Glomerular visceral epithelial cell (primary cell): ENCODE data around the gene ZNF445.
"Not testable (repeated sequence)": the region's sequence is repeated elsewhere in the genome, so short reads cannot be mapped to it uniquely, and the experiment has no call there.

Experiments used
- DNase-seq: peaks from one replicate; pipeline ENCODE4 v3.0.0-alpha.2; 2016; ENCODE audit errors: extremely low spot score

The ZNF445 gene

GRCh38 chr3:44477312-44478030 lies at the start of gene ZNF445:
ZNF445 (minus strand) TSS chr3:44477670; CDS start chr3:44455549, 22,121 bp downstream.
- DNase-seq, result peak; percentile 76

- DNase-seq, result no peak
These were observed 47.6 kb upstream of the ZNF445 start for GRCh38 chr3:44525060-44525459.

GRCh38 chr3:44522494-44522933 lies 45.0 kb upstream of the ZNF445 start:
- no peak for DNase-seq

- no peak for DNase-seq
These were observed 44.3 kb upstream of the ZNF445 start for GRCh38 chr3:44521721-44522120.

GRCh38 chr3:44518782-44519156 lies 41.3 kb upstream of the ZNF445 start:
- no peak for DNase-seq

GRCh38 chr3:44516230-44516629 lies 38.8 kb upstream of the ZNF445 start:
- DNase-seq, result no peak

DNA sequence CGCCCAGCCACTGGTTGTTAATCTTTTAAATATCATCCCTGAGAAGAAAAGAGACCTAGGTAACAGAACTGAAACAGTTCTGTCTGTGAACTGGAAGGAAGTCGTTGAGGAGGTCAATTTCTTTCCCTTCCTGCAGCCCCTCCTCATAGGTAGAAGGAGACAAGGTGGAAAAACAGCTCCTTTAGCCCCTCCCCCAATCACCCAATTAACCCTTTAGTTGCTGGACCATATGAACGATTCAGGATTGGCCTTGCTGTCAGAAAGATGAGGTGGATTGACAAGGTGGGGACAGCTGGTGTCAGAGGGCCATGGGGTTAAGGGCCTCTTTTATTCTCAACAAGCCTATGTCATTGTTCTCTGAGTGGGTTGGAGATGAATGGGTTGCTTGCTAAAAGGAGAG lies 36.0 kb upstream of the ZNF445 start:
- no peak for DNase-seq

GRCh38 chr3:44511238-44511566 lies 33.7 kb upstream of the ZNF445 start:
- no peak for DNase-seq

- DNase-seq, result no peak
These were observed 32.5 kb upstream of the ZNF445 start for GRCh38 chr3:44510000-44510368.

GRCh38 chr3:44509393-44509921 lies 32.0 kb upstream of the ZNF445 start:
- DNase-seq, result no peak

DNA sequence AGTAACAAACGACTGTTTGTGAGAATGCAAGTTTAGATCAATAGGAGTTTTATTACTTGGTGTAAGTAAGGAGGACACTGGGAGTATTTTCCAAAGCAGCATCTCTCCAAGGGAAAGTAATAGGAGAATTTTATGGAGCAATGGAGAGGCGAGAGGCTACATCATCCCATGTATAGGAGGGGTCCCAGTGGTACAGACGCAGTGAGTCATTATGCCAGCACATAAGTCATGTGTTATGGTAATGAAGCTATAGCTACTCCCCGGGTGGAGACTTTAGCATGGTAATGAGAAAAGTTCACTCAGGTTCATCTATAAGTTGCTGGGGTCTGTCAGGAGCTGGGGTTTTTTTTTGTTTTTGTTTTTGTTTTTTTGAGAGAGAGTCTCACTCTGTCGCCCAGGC lies 29.5 kb upstream of the ZNF445 start:
- no peak for DNase-seq

DNA sequence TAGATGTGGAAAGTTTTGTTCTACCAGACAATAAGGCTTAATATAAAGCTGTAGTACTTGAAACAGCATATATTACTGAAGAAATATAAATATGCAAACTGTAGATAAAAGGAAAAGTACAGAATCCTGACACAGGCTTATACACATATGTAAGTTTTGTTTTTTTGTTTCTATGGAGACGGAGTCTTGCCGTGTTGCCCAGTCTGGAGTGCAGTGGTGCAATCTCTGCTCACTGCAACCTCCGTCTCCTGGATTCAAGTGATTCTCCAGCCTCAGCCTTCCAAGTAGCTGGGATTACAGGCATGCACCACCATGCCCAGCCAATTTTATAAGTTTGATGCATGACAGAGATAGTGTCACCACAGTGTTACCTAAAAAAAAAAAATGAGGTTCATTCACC lies 29.1 kb upstream of the ZNF445 start:
- DNase-seq, result no peak

DNA sequence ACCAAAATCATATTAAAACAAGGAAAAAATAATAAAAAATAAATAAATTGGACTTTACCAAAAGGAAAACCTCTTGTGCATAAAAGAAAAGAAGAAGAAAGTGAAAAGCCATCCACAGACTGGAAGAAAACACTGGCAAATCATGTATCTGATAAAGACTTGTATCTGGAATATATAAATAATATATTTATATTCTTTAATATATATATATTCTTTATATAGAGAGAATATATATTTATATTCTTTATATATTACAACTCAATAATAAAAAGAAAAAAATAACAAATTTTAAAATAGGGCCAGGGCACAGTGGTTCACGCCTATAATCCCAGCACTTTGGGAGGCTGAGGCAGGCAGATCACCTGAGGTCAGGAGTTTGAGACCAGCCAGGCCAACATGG lies 27.1 kb upstream of the ZNF445 start:
- DNase-seq, result no peak

DNA sequence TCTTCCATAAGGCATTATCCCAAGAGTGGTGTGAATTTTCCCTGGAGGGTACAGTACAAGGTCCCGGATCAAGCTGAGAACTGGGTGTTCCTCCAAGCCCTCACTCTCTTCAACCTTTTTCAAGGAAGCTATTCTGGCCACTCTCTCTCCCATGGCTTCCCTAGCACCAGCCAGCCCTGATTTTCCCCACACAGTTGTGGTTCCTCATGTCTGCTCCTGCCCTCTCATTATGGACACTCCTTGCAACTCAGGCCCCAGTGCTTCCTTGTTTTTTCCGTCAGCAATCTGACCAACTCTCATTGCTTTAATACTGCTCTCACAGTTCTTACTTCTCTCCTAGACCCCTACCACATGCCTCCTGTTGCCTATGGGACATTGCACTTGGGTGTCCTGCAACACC lies 25.7 kb upstream of the ZNF445 start:
- DNase-seq, result not testable (repeated sequence)

- DNase-seq, result no peak
These were observed 24.5 kb upstream of the ZNF445 start for GRCh38 chr3:44501971-44502370.

DNA sequence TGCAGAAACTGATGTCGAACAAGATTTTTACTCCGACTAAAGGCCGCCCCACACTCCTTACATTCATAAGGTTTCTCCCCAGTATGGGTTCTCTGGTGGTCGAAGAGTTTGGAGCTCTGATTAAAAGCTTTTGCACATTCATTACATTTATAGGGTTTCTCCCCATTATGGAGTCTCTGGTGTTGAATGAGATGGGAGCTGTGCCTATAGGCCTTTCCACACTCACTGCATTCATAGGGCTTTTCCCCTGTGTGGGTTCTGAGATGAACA lies 22.4 kb upstream of the ZNF445 start:
- not testable (repeated sequence) for DNase-seq

DNA sequence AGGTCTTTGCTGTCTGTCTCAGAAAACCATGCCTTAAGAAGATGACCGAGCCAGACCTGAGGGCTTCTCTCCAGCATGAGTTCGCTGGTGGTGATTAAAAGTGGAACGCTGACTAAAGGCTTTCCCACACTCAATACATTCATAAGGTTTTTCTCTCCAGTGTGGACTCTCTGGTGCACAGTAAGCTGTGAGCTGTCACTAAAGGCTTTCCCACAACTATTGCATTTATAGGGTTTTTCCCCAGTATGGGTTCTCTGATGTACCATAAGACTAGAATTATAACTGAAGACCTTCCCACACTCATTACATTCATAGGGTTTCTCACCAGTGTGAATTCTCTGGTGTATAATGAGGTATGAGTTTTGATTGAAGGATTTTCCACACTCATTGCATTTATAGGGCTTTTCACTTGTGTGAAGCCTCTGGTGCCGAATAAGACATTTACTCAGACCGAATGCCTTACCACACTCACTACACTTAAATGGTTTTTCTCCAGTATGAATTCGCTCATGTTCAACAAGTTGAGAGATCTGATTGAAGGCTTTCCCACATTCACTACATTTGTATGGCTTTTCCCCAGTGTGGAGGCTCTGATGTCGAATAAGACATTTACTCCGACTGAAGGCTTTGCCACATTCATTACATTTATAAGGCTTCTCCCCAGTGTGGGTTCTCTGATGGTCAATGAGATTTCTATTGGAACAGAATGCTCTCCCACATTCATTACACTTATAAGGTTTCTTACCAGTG lies 21.9 kb upstream of the ZNF445 start:
- DNase-seq, result no peak

DNA sequence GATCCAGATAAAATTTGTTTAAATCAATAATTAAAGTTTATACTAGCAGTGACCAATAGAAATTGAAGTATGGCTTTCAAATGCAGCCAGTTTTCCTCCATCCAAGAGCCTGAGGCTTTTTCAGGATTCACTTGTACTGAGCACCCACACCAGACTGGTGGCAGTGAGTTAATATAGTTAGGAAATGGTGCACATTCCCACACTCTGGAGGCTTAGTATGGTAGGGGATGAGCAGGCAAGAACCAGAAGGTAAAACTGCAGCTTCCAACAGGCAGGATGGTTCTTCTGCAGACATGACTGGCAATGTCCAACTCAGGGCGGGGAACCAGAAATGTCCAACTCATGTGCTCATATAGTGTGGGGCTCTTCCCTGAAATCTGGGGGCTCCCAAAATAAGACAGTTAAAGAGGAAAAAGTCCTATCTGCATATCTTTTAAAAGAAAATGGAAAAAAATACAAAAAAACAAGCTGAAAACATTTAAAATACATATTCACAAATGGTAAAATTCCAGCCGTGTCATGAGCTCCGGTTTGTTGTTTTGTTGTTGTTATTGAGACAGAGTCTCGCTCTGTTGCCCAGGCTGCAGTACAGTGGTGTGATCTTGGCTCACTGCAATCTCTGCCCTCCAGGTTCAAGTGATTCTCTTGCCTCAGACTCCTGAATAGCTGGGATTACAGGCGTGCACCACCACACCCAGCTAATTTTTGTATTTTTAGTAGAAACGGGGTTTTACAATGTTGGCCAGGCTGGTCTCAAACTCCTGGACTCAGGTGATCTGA lies 18.4 kb upstream of the ZNF445 start:
- DNase-seq, result no peak

DNA sequence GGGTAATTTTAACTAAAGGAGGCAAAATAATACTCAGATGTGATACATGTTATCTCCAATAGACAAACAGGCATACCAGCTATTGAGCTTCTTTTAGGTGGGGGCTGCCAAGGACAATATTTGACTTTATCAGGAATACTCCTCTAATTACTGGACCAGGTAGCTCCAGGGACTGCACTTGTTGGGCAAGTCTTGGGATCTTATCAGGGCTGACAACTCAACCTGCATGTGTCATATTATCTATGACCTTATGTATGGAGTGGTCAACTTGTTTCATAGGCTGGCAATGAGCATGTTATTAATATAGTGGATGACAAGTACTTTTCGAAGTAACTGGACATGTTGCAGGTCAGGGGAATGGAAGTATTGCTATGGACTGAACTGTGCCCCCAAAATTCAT lies 15.0 kb upstream of the ZNF445 start:
- DNase-seq, result no peak

GRCh38 chr3:44482721-44483120 lies 5.3 kb upstream of the ZNF445 start:
- no peak for DNase-seq

GRCh38 chr3:44478606-44479094 lies 1.2 kb upstream of the ZNF445 start:
- DNase-seq, result no peak

DNA sequence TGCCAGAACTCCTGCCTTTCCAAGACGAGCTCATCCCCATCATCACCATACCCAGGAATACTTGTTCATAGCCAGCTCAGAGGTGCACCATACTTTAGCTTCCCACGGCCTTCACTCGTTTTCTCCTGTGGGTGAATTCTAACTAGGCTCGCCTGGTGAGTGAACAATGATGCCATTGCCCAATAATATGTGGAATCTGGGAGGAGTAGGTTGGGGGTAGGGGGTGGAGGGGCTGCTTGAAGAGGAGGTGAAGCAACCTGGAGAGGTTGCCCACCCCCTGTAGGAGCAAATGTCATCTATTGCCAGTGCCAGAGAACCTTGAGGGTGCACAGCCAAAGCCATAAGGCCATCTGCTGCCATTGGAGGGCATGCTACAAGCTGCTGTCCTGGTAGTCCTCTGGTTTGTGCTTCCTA lies 592 bp upstream of the ZNF445 start:
- DNase-seq, result no peak

DNA sequence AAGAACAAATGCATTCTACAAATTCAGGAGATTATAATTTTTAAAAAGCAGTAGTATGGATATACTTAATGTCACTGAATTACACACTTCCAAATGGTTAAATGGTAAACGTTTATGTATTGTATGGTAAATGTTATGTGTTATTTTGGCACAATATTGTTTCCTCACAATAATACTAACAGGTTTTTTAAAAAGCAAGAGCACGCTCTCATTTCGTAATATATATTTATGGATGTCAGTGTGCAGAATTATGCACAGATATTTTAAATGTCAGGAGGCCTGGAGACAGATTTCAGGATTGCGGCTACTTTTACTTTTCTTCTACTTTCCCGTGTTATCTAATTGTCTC lies 533 bp downstream of the ZNF445 start:
- DNase-seq, result no peak
